Ishikawa (cell line): ENCODE measurements around the gene RBM44.

Source experiments
- YY1 ChIP-seq: IDR thresholded peaks from 2 replicates; pipeline ENCODE4 v1.6.1; 2012; ENCODE audit warnings: low read depth
- TF ChIP-seq, protein P1 (sequence below): IDR thresholded peaks from 2 replicates; pipeline ENCODE4 v1.6.1; 2012; ENCODE audit warnings: low read depth, mild to moderate bottlenecking

DNA sequence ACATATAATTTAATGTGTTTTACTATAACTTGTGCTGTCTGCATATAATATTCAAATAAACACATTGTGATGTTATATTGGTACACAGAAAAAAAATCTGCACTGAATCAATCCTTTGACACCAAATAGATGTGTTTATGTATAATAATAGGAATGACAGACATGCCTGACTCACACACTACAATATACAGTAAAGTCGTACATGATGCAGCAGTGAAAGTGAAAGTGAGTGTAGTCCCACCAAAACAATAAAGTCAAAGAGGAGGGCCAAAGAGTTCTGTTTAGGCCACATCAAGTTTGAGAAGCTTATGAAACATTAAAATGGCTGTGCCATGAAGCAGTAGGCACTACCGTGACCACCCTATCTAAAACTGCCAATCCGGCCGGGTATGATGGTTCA, 8.2 kb upstream of the RBM44 start:
- TF ChIP-seq, protein P1, sequence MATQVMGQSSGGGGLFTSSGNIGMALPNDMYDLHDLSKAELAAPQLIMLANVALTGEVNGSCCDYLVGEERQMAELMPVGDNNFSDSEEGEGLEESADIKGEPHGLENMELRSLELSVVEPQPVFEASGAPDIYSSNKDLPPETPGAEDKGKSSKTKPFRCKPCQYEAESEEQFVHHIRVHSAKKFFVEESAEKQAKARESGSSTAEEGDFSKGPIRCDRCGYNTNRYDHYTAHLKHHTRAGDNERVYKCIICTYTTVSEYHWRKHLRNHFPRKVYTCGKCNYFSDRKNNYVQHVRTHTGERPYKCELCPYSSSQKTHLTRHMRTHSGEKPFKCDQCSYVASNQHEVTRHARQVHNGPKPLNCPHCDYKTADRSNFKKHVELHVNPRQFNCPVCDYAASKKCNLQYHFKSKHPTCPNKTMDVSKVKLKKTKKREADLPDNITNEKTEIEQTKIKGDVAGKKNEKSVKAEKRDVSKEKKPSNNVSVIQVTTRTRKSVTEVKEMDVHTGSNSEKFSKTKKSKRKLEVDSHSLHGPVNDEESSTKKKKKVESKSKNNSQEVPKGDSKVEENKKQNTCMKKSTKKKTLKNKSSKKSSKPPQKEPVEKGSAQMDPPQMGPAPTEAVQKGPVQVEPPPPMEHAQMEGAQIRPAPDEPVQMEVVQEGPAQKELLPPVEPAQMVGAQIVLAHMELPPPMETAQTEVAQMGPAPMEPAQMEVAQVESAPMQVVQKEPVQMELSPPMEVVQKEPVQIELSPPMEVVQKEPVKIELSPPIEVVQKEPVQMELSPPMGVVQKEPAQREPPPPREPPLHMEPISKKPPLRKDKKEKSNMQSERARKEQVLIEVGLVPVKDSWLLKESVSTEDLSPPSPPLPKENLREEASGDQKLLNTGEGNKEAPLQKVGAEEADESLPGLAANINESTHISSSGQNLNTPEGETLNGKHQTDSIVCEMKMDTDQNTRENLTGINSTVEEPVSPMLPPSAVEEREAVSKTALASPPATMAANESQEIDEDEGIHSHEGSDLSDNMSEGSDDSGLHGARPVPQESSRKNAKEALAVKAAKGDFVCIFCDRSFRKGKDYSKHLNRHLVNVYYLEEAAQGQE: no peak
- TF ChIP-seq YY1: no peak
